K562 (cell line): ENCODE results near the gene MPIG6B.

ENCODE experiments used
- CBX5 ChIP-seq: IDR thresholded peaks from 2 replicates; pipeline ENCODE4 v1.6.1; 2014; ENCODE audit warnings: low read depth, borderline replicate concordance
- CTCF ChIP-seq, 3 experiments: IDR thresholded peaks in 2 of 3; conservative IDR thresholded peaks in 1 of 3; 2 replicates each; pipeline ENCODE4 v1.5.1; 2011 to 2012; ENCODE audit warnings: low read length in 3 of 3, mild to moderate bottlenecking in 3 of 3, control low read depth in 2 of 3, improper control_type of control experiment in 1 of 3, inconsistent platforms in 1 of 3, low read depth in 1 of 3, mixed read lengths in 1 of 3, moderate library complexity in 1 of 3; ENCODE audit not compliant: insufficient read depth in 2 of 3
- GATAD2B ChIP-seq: fragments of 450-650 bp; IDR thresholded peaks from 2 replicates; pipeline ENCODE4 v1.6.1; 2017; ENCODE audit warnings: mild to moderate bottlenecking, borderline replicate concordance
- KLF1 ChIP-seq: fragments of 450-650 bp; IDR thresholded peaks from 2 replicates; pipeline ENCODE4 v1.6.1; 2016; ENCODE audit warnings: missing genetic modification characterization, missing compliant biosample characterization
- POLR2AphosphoS5 ChIP-seq: IDR thresholded peaks from 2 replicates; pipeline ENCODE4 v1.6.1; 2011; ENCODE audit warnings: mild to moderate bottlenecking, low read depth, low read length, moderate library complexity; ENCODE audit not compliant: control insufficient read depth, insufficient read depth
- SRSF9 ChIP-seq: fragments of 200-400 bp; formaldehyde crosslinking; IDR thresholded peaks from 2 replicates; pipeline ENCODE4 v1.6.1; 2017; ENCODE audit warnings: low read depth, low read length, borderline replicate concordance
- ZNF232 ChIP-seq: sonication (generic); formaldehyde crosslinking; IDR thresholded peaks from 2 replicates; pipeline ENCODE4 v1.8.0; 2022; ENCODE audit warnings: mild to moderate bottlenecking, missing genetic modification reagents
- ZNF384 ChIP-seq: IDR thresholded peaks from 2 replicates; pipeline ENCODE4 v1.6.1; 2012; ENCODE audit warnings: low read depth, low read length, improper control_type of control experiment
- ZNF740 ChIP-seq, 3 experiments: fragments of 200-800 bp in 1 of 3; sonication (Bioruptor generic) in 1 of 3; sonication (generic) in 1 of 3; formaldehyde crosslinking in 1 of 3; IDR thresholded peaks; 2 replicates each; pipeline versions ENCODE4 v1.6.1 to v1.8.0; 2016 to 2022; ENCODE audit warnings: mild to moderate bottlenecking in 2 of 3, missing compliant biosample characterization in 2 of 3, missing genetic modification characterization in 2 of 3, missing genetic modification reagents in 1 of 3

GRCh38 chr6:31718265-31718664, 4.9 kb upstream of the MPIG6B start:
- TF ChIP-seq ZNF740 (CRISPR knock-in tag; IDR thresholded peaks at IDR 0.05) (no peak), ZNF740 (tag; IDR thresholded peaks at IDR 0.05) (no peak), POLR2AphosphoS5 (no peak), KLF1 (tag) (no peak), SRSF9 (no peak), CTCF (IDR thresholded peaks at IDR 0.05 in 2 of 3, conservative IDR thresholded peaks at IDR 0.05 in 1 of 3; ENCODE audit: insufficient read depth in 2 of 3, low read depth in 1 of 3, low read length in 3 of 3) (no peak), ZNF232 (CRISPR knock-in tag) (no peak), ZNF384 (no peak), CBX5 (no peak), GATAD2B (no peak)
